Heart left ventricle (tissue), 16 donors: Measurements from ENCODE around the gene MALRD1. TPM values are rescaled to one million over a fixed set of nuclear protein-coding genes. Genes with fewer than 3 reads are reported as not detected.

Experiments used
- ATAC-seq, 4 donors: fragments of 200-7000 bp; cut with Tn5 transposase; one replicate each; pipeline ENCODE4 v1.9.1; 2020 to 2022; ENCODE audit warnings: moderate library complexity in 4 of 4, mild to moderate bottlenecking in 3 of 4, moderate number of reproducible peaks in 1 of 4
- DNase-seq, 5 donors: peaks; one replicate each; pipeline ENCODE4 v3.0.0-alpha.2; 2020
- H3K27ac ChIP-seq, 12 donors: fragments of 200-600 bp; sonication (generic) in 4 of 12; one replicate each; pipeline versions ENCODE4 v1.5.0 to v1.8.0; 2016 to 2022; ENCODE audit warnings: mild to moderate bottlenecking in 2 of 12
- H3K27me3 ChIP-seq, 9 donors: fragments of 200-600 bp; sonication (generic) in 2 of 9; one replicate each; pipeline versions ENCODE4 v1.5.1 to v1.8.0; 2016 to 2022; ENCODE audit warnings: mild to moderate bottlenecking in 3 of 9
- H3K36me3 ChIP-seq, 9 donors: fragments of 200-600 bp; sonication (generic) in 2 of 9; one replicate each; pipeline versions ENCODE4 v1.5.0 to v1.8.0; 2018 to 2022; ENCODE audit warnings: mild to moderate bottlenecking in 2 of 9
- H3K4me1 ChIP-seq, 12 donors: fragments of 200-600 bp; sonication (generic) in 4 of 12; one replicate each; pipeline versions ENCODE4 v1.5.0 to v1.8.0; 2016 to 2022; ENCODE audit warnings: mild to moderate bottlenecking in 3 of 12
- H3K4me3 ChIP-seq, 12 donors: fragments of 200-600 bp; sonication (generic) in 4 of 12; one replicate each; pipeline versions ENCODE4 v1.5.0 to v1.8.0; 2017 to 2022; ENCODE audit warnings: mild to moderate bottlenecking in 9 of 12, moderate library complexity in 4 of 12
- H3K9me3 ChIP-seq, 12 donors: fragments of 200-600 bp; sonication (generic) in 4 of 12; one replicate each; pipeline versions ENCODE4 v1.5.0 to v1.8.0; 2016 to 2022; ENCODE audit warnings: mild to moderate bottlenecking in 1 of 12
- POLR2A ChIP-seq, 2 donors: fragments of 450-650 bp; IDR thresholded peaks; one replicate each; pipeline ENCODE4 v1.6.1; 2017; ENCODE audit warnings: antibody characterized with exemption in 2 of 2, mild to moderate bottlenecking in 2 of 2, moderate library complexity in 2 of 2
- WGBS, 4 donors: extraction: QIAGEN DNeasy Blood & Tissue Kit in 2 of 4; methylation state at CpG; one replicate each; pipeline versions ENCODE4 v1.1.5 to v1.1.7; 2013 to 2018; 5-methylcytosine and 5-hydroxymethylcytosine counted together
- intact Hi-C, 10 donors: fragments of 100-400 bp; cut with DNase I; formaldehyde crosslinking; loops; one replicate each; pipeline versions ENCODE4 v1.11.1 to v1.14.2; 2022
- polyA plus RNA-seq, 2 donors: library from polyadenylated mRNA; stranded (reverse); fragments of 200-250 nt; gene quantifications; one replicate each; pipeline ENCODE4 v1.2.3, GENCODE V29; 2013
- total RNA-seq, 9 donors: library from RNA; depleted of rRNA in 2 of 9; stranded (reverse); fragments of >200 nt in 2 of 9; fragmentation: NEBNext Ultra II Directional in 3 of 9; extraction: Animal tissue kit (Norgen Biotek cat#: 25700) in 3 of 9; gene quantifications; one replicate each; pipeline versions ENCODE4 v1.1.0 to v1.2.4, GENCODE V29; 2016 to 2023
- TF ChIP-seq, protein P1 (sequence below), 12 donors: fragments of 200-600 bp; sonication (generic) in 4 of 12; IDR thresholded peaks; one replicate each; pipeline versions ENCODE4 v1.5.0 to v1.8.0; 2018 to 2022; ENCODE audit warnings: antibody characterized with exemption in 12 of 12, mild to moderate bottlenecking in 5 of 12
- donor health status: ischemic (EF 13 %, LVEDD 7.1; RV severe dilation, severe dysfunction).
- donor health status: healthy with polysubstance abuse.
- donor health status: DM: no; HTN: yes; CAD: no.
- donor health status: DM: no; HTN: no; CAD: no.
- donor health status: ischemic (EF 25% LVEDD 6.9; RV normal size, moderate dysfunction).
- donor health status: ischemic (EF 25% LVEDD 5.7; RV mildly dilated, moderate dysfunction).
- donor health status: healthy.
- donor health status: DM: yes; HTN: yes; CAD: no.
- donor health status: ischemic (EF 35%, LVEDD 5.7; RV mildly dilated, moderate dysfunction).
- donor health status: nonischemic (EF 11% LVEDD 7.7; RV severe dilation, severe dysfunction).
- donor health status: DM: yes; HTN: yes; CAD: no.
- donor health status: PGD.
- donor health status: ischemic (EF 29% LVEDD 5.4; RV normal size, mild dysfunction).
- donor health status: nonischemic (EF 23%, LVEDD 6.1; RV moderate dilation, normal function).

The MALRD1 gene
- total and polyA plus RNA-seq, 11 donors, result 0.12 to 1.1 (median 0.37) TPM; not detected in 1

DNA sequence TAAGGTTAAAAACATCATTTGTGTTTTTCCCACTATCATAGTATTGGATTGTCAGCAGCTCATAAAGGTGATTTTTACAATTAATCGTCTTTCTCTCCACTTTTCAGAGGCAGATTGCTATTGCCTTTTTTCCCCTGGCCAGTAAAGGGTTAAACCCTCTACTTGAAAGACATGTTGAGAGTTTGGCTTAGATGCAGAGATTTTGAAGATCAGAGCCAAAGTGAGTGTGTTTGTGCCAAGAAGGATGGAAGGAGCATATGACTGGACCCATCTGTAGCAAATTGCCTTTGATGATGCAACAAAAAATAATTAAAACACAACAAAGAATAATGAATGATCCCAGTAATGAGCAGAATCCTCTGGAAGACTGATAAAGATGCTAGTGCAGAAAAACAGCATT is 373.1 kb downstream of the MALRD1 start:
- no peak for ATAC-seq
- 68 to 81% (median 75%) methylated on average over 1 of the region's 1 CpG for WGBS, 4 donors
- Histone ChIP-seq H3K4me3 (no peak overlapping the region), H3K27ac (no peak overlapping the region), H3K4me1 (no peaks in the 10 kb centered on the region), H3K27me3 (no peaks in the 10 kb centered on the region), H3K9me3 (no peaks in the 10 kb centered on the region), H3K36me3 (no peaks in the 10 kb centered on the region)
- intact Hi-C loops, result no loop called here
- TF ChIP-seq POLR2A (IDR thresholded peaks at IDR 0.05), result no peak
- TF ChIP-seq, protein P1, sequence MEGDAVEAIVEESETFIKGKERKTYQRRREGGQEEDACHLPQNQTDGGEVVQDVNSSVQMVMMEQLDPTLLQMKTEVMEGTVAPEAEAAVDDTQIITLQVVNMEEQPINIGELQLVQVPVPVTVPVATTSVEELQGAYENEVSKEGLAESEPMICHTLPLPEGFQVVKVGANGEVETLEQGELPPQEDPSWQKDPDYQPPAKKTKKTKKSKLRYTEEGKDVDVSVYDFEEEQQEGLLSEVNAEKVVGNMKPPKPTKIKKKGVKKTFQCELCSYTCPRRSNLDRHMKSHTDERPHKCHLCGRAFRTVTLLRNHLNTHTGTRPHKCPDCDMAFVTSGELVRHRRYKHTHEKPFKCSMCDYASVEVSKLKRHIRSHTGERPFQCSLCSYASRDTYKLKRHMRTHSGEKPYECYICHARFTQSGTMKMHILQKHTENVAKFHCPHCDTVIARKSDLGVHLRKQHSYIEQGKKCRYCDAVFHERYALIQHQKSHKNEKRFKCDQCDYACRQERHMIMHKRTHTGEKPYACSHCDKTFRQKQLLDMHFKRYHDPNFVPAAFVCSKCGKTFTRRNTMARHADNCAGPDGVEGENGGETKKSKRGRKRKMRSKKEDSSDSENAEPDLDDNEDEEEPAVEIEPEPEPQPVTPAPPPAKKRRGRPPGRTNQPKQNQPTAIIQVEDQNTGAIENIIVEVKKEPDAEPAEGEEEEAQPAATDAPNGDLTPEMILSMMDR (IDR thresholded peaks at IDR 0.05), result no peak
- DNase-seq, result no peak

GRCh38 chr10:19426034-19426433 is 377.4 kb downstream of the MALRD1 start:
- DNase-seq (no peak), ATAC-seq (no peak)
- intact Hi-C loops, result no loop called here
- TF ChIP-seq POLR2A (IDR thresholded peaks at IDR 0.05), result no peak
- TF ChIP-seq, protein P1 (IDR thresholded peaks at IDR 0.05), result no peak
- Histone ChIP-seq H3K4me1 (no peaks in the 10 kb centered on the region), H3K27me3 (no peaks in the 10 kb centered on the region), H3K27ac (no peak overlapping the region), H3K4me3 (no peak overlapping the region), H3K9me3 (no peaks in the 10 kb centered on the region), H3K36me3 (no peaks in the 10 kb centered on the region)

GRCh38 chr10:19431622-19432351 is 383.2 kb downstream of the MALRD1 start:
- no peak overlapping the region for H3K27ac ChIP-seq
- H3K36me3 ChIP-seq, result no peaks in the 10 kb centered on the region
- WGBS, 4 donors, result 56 to 73% (median 63%) methylated on average over 5 of the region's 5 CpGs
- no peaks in the 10 kb centered on the region for H3K27me3 ChIP-seq
- TF ChIP-seq POLR2A (IDR thresholded peaks at IDR 0.05), result no peak
- TF ChIP-seq, protein P1 (IDR thresholded peaks at IDR 0.05), result no peak
- ATAC-seq, result no peak
- no peak overlapping the region for H3K4me3 ChIP-seq
- H3K4me1 ChIP-seq, result no peaks in the 10 kb centered on the region
- intact Hi-C loops, result no loop called here
- DNase-seq, result no peak
- H3K9me3 ChIP-seq, result no peaks in the 10 kb centered on the region

- Histone ChIP-seq H3K9me3 (peaks cover 0 to 3% (median 0%) of the 10 kb centered on the region in 12 donors), H3K4me3 (no peak overlapping the region), H3K4me1 (no peaks in the 10 kb centered on the region), H3K27ac (no peak overlapping the region), H3K36me3 (no peaks in the 10 kb centered on the region), H3K27me3 (peaks cover 0 to 5% (median 0%) of the 10 kb centered on the region in 9 donors)
- DNase-seq, result no peak
- TF ChIP-seq, protein P1 (IDR thresholded peaks at IDR 0.05), result no peak
- TF ChIP-seq POLR2A (IDR thresholded peaks at IDR 0.05), result no peak
- 71 to 85% (median 72%) methylated on average over 2 of the region's 2 CpGs for WGBS, 4 donors
- intact Hi-C loops, result no loop called here
- ATAC-seq, result no peak
Measured at GRCh38 chr10:19449860-19450259, 401.3 kb downstream of the MALRD1 start.
